D721Med (cell line): Measurements from ENCODE around the gene PRR36.
"Not testable (repeated sequence)": the region's sequence is repeated elsewhere in the genome, so short reads cannot be mapped to it uniquely, and the experiment has no call there.

Source experiments
- DNase-seq: peaks from one replicate; pipeline ENCODE4 v3.0.0; 2011; ENCODE audit warnings: low spot score; ENCODE audit not compliant: insufficient read length
- FAIRE-seq: peaks from 2 replicates; lab custom pipeline; 2011; peaks lifted over from hg19 to GRCh38; lab: Jason Lieb, UNC
- TF ChIP-seq, protein P1 (sequence below): IDR thresholded peaks from 2 replicates; pipeline ENCODE4 v1.5.1; 2012; ENCODE audit warnings: mild to moderate bottlenecking, control low read depth; ENCODE audit not compliant: insufficient read depth; ENCODE audit errors: missing control alignments

PRR36 gene

GRCh38 chr19:7894612-7895309 is 20.6 kb upstream of the PRR36 start:
- TF ChIP-seq, protein P1, sequence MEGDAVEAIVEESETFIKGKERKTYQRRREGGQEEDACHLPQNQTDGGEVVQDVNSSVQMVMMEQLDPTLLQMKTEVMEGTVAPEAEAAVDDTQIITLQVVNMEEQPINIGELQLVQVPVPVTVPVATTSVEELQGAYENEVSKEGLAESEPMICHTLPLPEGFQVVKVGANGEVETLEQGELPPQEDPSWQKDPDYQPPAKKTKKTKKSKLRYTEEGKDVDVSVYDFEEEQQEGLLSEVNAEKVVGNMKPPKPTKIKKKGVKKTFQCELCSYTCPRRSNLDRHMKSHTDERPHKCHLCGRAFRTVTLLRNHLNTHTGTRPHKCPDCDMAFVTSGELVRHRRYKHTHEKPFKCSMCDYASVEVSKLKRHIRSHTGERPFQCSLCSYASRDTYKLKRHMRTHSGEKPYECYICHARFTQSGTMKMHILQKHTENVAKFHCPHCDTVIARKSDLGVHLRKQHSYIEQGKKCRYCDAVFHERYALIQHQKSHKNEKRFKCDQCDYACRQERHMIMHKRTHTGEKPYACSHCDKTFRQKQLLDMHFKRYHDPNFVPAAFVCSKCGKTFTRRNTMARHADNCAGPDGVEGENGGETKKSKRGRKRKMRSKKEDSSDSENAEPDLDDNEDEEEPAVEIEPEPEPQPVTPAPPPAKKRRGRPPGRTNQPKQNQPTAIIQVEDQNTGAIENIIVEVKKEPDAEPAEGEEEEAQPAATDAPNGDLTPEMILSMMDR: no peak
- peak; percentile 10 for DNase-seq
- FAIRE-seq: no peak

DNA sequence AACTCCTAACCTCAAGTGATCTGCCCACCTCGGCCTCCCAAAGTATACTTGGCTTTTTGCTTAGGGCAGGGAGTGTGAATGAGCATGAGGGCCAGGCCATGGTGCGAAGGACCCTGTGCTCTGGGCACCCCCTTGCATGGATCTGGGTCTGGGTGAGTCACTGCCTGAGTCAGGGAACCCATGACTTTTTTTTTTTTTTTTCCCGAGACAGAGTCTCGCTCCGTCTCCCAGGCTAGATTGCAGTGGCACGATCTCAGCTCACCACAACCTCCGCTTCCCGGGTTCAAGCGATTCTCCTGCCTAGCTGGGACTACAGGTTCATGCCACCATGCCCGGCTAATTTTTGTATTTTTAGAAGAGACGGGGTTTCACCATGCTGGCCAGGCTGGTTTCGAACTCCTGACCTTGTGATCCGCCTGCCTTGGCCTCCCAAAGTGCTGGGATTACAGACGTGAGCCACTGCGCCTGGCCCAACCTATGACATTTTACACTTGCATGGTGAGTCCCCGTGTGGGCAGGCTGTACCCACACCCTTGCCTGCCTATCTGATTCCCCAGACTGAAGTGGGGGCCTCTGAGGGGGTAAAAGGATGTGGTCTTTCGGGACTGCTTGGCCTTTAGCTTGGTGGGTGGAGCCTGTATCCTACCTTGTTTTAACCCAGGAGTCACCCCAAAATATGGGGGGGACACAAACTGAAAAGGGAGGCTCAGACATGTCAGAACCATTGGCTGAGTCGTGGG is 19.3 kb upstream of the PRR36 start:
- not testable (repeated sequence) for DNase-seq, FAIRE-seq

DNA sequence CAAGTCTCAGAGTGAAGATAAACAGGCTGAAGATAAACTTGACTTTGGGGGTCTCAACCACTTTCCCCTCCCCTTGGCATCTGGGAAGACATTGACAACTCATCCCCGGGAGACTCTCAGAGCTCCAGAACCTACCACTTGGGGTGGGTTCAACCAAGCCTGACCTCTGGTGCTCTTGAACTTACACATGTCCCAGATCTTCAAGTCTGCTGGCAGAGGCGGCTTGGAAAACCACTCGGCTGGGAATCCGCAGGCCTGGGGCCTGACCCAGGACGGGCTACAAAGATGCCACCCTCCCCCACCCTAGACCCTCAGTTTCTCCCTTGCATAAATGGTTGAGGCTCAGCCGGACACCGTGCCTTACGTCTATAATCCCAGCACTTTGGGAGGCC is 14.6 kb upstream of the PRR36 start:
- DNase-seq: no peak
- no peak for FAIRE-seq
- TF ChIP-seq, protein P1: no peak

DNA sequence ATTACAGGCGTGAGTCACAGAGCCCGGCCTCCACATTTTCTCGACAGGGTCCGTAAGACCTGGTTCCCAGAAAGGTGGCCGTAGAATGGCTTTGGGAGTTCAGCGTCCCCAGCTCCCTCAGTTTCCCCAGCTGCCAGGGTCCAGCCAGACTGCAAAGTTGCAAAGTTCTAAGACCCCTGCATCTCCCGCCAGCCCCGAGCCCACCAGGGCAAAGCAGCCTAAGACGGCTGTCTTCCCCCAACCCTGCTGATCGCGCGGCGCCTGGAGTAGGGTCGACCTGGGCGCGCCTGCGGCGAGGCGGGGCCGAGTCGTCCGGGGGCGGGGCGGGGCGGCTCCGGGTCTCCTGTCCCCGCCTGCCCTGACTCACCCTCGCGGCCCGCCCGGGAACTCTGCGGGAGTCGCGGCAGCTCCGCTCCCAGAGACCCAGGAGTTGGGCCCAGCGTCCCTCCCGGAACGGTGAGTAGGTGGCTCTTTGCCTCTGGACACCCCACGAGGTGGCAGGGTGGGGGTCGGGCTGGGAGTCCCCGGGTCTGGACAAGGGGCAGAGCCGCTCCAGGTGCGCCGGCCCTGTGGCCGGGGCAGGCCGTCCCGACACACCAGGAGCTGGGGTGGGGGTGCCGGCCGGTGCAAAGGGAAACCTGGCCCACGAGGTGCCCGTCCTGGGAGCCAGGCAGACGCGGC is 14.1 kb upstream of the PRR36 start, which contains the start of gene LRRC8E:
Gene LRRC8E, plus strand, starts transcription at position 366 of the 681 bp plus-strand sequence. CDS start 7,094 bp downstream, outside the sequence.
- FAIRE-seq (no peak), DNase-seq (no peak)
- TF ChIP-seq, protein P1: no peak

DNA sequence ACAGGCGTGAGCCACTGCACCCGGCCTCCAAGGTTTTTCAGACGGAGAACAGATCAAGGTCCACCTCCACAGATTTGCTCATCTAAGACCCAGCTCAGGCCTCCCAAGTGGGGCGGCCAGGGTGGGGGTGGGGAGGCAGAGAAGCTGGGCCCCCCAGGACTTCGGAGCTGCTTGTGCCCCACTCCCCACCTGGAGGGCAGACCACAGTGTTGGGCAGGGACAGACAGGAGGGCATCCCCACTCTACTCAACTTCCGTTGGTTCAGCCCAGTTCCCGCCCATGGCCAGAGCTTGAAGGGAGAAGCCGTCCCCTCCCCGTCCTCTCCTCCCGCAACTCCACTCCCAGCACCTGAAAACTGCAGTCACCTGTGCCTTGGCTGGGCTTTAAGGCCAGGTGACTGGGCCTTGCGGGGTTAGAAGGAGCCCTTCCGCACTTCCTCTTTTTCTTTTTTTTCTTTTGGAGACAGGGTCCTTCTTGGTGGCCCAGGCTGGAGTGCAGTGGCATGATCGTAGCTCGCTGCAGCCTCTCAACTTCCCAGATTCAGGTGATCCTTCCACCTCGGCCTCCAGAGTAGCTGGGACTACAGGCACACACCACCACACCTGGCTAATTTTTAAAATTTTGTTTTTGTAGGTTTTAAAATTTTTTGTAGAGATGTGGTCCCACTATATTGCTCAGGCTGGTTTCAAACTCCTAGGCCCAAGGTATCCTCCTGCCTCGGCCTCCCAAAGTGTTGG is 13.4 kb upstream of the PRR36 start:
- peak; percentile 8 for DNase-seq
- TF ChIP-seq, protein P1: no peak
- no peak for FAIRE-seq

- no peak for FAIRE-seq
- TF ChIP-seq, protein P1: no peak
Observed at GRCh38 chr19:7885818-7886217, 11.6 kb upstream of the PRR36 start.

More at GRCh38 chr19:7885818-7886217, 11.6 kb upstream of the PRR36 start:
- DNase-seq: no peak
